A549 treated with ZK216348 at 1 μM for 4 hours (cell line): ENCODE data around the gene PRDM11. TPM values are rescaled to one million over a fixed set of nuclear protein-coding genes. Genes with fewer than 3 reads are reported as not detected.

Experiments
- total RNA-seq: library from RNA; stranded (reverse); fragments of 200-300 nt; extraction: Qiagen RNA extraction; gene quantifications from 5 replicates; pipeline ENCODE4 v1.2.3, GENCODE V29; 2022; ENCODE audit warnings: low read depth

The PRDM11 gene
- 4.3 to 9.6 TPM (median 7.2 TPM) in 5 replicates for total RNA-seq

DNA sequence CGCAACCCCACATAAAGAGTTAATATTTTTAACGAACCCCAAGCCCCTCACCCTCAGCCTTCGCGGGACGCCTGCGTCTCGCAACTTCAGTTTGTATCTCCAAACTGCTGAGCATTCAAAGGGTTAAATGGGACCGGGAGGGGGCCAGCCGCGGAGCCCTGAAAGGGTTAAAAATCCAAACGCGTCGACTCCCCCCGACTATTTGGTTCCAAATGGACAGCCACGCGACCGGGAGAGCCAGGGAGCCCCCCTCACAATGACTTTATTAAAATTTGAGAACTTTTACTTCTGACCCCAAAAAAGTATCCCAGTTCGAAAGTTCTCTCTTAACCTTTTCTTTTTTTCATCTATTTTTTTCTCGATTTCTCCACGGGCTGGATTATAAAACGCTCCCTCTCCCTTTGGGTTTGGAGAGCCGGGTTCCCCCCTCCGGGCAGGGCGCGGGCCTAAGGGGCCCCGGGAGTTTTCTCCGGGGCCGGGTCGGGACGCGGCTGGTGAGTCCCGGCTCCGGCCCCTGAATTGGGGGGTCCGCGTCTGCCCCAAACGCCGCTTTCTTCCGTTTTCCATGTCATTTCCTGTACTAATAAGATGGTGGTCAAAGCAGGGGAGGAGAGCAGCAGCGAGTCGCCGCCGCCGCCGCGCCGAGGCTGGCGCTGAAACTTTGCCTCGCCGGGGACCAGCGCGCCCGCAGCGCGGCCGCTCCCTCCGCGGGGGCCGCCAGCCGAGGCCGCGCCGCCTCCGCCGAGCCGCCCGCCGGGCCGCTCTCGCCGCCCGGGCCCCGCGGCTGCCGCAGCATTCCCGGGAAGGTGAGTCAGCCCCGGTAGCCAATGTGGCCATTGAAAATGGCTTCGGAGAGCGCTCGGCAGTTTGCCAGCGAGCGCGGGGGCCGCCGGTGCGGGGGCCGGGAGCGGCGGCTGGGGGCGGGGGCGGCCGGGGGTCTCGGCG lies at the start of gene PRDM11:
Gene PRDM11, plus strand, starts transcription at position 568 of the 945 bp plus-strand sequence. CDS start 35,128 bp downstream, outside the sequence.

Other genes with a start within 250 kb of the PRDM11 start
- gene TP53I11, start 195.8 kb upstream of the PRDM11 start, total RNA-seq = 26.7 to 58.1 TPM (median 48.3 TPM) in 5 replicates
- gene SYT13, start 139.7 kb downstream of the PRDM11 start, total RNA-seq = 5.4 to 7.5 TPM (median 6.9 TPM) in 5 replicates